HG03469 (cell line): Measurements from ENCODE around the gene NLRP3.
"Not testable (repeated sequence)": the region's sequence is repeated elsewhere in the genome, so short reads cannot be mapped to it uniquely, and the experiment has no call there.

Experiments
- ATAC-seq: cut with Tn5 transposase; IDR thresholded peaks from one replicate; pipeline ENCODE4 v1.9.1; 2021; ENCODE audit warnings: mild to moderate bottlenecking, moderate library complexity, moderate number of reproducible peaks; ENCODE audit not compliant: unreplicated experiment

Gene NLRP3

DNA sequence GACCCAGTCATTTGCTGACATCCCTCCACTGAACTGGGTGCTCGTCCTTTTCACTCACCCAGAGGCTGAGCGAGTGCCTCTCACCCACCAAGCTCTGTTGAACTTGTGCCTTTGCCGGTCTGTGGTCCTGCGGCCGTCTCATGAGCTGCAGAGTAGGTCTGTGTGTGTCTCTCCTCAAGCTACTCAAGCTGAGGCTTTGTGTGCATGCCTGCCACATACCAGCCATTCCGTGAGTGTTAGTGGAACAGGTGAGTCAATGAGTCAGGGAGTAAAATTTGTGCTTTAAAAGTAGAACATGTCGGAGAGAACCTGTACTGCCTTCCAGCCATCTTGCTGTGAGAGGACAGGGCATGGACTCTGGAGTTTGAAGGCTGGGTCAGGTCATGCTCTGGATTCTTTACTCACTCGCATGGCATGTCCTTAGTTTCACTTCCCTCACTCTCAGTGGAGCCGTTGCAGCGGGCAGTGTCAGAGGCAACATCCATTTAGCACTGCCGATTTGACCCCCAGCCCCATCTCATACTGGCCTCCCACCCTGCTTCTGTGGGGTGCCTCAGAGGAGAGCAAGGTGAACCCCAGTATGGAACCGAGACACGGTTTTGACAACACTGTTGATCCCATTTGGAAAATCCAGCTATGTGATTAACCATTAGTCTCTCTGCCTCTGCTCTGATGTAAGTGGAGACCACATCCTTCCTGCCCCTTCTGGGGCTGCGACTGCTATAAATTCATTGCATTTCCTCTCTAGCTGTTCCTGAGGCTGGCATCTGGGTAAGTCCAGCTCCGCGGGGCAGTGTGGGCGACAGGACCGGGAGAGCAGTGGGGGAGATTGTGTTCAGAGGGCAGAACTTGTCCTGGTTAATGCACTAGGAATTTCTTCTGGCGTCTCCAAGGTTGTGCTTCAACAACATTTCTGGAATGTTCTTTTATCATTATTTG is at the start of gene NLRP3:
Gene NLRP3 (plus strand): TSS at position 751 of the 939 bp plus-strand sequence. CDS start 2,628 bp downstream, outside the sequence.
- peak; percentile 62 for ATAC-seq

DNA sequence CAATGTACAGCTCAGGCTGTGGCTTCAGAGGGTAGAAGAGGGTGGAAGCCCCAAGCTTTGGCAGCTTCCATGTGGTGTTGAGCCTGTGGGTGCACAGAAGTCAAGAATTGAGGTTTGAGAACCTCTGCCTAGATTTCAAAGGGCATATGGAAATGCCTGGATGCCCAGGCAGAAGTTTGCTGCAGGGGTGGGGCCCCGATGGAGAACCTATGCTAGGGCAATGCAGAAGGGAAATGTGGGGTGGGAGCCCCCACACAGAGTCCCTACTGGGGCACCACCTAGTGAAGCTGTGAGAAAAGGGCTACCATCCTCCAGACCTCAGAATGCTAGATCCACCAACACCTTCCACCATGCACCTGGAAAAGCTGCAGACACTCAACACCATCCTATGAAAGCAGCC is 49.6 kb upstream of the NLRP3 start:
- ATAC-seq: not testable (repeated sequence)

DNA sequence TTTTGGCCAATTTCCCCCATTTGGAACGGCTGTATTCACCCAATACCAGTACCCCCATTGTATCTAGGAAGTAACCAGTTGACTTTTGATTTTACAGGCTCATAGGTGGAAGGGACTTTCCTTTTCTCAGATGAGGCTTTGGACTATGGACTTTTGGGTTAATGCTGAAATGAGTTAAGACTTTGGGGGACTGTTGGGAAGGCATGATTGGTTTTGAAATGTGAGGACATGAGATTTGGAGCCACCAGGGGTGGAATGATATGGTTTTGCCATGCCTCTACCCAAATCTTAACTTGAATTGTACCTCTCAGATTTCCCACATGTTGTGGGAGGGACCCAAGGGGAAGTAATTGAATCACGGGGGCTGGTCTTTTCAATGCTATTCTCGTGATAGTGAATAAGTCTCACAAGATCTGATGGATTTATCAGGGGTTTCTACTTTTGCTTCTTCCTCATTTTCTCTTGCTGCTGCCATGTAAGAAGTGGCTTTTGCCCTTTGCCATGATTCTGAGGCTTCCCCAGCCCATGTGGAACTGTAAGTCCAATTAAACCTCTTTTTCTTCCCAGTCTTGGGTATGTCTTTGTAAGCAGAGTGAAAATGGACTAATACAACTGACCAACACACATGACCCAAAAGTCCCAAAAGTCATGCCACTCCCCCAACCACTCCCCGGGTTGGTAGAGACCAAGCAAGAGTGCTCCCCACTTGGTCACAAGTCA is 48.9 kb upstream of the NLRP3 start:
- no peak for ATAC-seq

DNA sequence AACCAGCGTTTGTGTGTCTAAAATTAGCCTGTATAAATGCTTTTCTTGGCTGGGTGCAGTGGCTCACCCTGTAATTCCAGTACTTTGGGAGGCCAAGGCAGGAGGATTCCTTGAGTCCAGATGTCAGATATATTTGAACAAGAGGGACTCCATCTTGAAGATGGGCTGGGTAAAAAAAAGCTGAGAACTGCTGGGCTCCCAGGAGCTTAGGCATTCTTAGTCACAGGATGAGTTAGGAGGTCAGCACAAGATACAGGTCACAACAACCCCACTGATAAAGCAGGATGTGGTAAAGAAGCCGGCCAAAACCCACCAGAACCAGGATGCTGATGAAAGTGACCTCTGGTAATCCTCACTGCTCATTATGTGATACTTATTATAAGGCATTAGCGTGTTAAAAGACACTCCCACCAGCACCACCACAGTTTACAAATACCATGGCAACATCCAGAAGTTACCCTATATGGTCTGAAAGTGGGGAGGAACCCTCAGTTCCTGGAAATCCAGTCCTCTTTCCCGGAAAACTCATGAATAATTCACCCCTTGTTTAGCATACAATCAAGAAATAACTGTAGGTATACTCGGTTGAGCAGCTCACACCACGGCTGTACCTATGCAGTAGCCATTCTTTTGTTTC is 48.1 kb upstream of the NLRP3 start:
- no peak for ATAC-seq

DNA sequence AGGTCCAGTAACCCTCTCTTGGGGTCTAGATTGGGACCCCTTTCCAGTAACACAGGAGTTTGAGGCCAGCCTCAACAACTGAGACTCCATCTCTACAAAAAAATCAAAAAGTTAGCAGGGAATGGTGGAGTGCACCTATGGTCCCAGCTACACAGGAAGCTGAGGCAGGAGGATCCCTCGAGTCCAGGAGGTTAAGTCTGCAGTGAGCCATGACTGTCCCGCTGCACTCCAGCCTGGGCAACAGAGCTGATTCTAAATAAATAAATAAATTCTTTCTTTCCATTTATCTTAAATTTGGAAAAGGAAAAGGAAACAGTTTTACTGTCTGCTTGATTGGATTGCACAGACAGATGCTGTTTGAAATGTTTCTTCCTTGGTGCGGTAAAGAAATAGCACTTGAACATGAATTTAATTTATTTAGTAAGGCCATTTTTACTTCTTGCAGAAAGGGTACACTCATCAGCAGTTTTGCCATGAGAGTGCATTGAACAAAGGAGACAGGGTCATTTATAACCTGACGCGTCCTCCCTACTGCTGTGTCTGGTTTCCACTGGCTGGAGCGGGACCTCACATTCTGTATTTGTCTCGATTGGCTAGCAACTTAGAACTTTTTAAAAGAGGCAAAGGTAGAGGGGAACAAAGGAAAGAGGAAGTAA is 47.4 kb upstream of the NLRP3 start:
- no peak for ATAC-seq

DNA sequence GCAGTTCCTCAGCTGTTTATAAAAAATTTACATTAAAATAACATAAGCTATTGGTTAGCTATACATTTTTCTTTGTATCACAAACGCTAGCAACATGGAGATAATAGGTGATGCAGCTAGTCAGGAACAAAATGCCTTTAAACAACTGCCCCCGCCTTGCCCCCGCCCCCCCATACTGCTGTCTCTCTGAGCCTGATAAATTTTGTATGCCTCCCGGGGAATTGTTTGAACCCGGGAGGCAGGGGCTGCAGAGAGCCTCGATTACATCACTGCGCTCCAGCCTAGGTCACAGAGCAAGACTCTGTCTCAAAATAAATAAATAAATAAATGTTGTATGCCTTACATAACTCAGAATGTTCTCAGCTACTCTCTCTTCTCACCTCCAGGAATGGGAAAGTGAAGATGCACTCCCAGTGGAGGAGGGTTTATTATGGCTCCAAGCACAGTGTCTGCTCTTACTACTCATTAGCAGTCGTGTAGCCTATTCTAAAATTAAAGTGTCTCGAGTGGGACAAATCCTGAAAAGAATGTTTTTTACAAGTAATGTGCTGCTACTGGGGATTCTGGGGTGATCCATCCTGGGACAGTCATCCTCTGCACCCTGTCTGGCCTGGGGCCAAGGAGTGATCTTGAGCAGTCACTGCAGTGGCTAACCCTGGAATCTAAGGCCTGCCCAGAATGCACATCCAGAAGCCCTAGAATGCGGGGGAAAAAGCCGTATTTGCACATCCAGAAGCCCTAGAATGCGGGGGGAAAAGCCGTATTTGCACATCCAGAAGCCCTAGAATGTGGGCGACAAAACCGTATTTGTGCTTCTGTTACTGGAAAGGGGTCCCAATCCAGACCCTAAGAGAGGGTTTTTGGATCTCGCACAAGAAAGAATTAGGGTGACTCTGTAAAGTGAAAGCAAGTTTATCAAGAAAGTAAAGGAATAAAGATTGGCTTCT is 44.9 kb upstream of the NLRP3 start:
- no peak for ATAC-seq

DNA sequence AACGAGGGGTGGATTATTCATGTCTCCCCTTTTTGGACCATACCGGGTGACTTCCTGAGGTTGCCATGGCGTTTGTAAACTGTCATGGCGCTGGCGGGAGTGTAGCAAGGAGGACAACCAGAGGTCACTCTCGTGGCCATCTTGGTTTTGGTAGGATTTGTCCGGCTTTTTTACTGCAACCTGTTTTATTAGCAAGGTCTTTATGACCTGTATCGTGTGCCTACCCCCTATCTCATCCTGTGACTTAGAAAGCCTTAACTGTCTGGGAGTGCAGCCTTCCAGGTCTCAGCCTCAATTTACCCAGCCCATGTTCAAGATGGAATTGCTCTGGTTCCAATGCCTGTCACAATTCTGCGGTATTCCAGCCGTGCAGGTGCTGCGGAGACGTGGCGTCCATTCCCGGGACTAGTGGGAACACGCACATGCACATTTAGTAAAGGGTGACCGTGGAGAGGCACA is 44.1 kb upstream of the NLRP3 start:
- ATAC-seq: no peak

DNA sequence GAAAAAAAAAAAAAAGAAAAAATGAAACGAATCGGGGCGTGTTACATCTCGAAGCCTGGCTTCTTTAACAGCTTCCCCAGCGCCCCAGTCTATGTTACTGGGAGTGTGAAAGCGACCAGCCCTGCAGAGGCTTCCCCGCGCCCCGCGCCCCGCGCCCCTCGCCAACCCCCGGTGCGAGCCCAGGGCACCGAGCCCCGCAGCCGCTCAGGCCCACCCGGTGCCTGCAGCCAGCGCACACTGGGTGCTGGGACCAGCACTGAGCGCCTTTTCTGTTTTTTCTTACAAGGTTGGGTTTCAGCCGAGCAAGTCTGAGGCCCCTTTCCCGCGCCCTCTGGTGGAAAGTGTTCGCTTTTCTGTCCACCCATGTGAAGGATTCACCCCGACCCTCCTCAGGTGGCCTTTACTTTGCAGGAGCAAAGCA is 42.2 kb upstream of the NLRP3 start:
- no peak for ATAC-seq

DNA sequence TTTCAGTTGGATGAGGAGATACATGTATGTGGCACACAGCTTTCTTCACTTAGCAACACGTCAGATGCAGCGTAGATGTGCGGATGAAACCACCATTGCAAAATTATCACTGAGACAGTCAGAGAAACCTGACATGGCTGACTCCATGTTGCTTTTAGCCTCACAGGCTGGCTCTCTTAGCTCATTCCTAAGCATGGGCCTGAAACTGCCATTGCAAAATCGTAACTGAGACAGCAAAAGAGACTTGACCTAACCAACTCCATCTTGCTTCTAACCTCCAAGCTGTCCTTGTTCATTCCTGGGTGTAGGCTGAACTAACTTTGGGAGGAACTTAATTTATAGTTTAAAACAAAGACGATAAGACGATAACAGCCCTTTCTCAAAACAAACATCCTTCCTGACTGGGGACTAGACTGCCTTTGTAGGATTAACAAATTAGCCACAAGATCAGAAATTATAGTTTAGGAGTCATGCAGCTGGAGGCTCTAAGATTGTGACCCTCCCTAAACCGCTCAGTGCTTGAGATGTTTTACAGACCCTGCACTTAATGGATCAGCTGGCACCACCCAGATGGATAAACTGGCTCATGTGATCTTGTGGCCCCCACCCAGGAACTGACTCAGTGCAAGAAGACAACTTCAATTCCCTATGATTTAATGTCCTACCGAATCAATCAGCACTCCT is 41.2 kb upstream of the NLRP3 start:
- ATAC-seq: not testable (repeated sequence)

DNA sequence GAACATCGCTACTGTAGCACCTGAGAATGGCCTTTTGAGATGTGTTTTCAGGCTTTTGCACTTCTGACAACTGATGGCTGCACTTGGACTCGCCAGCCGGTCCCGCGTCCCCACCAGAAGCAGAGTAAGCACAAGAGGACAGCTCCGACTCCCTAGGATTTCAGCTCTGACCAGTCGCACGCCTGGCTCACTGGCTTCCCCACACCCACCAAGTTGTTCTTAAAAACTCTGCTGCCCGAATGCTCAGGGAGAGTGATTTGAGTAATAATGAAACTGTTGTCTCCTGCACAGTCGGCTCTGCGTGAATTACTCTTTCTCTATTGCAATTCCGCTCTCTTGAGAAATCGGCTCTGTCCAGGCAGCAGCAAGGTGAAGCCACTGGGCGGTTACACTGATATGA is 40.2 kb upstream of the NLRP3 start:
- no peak for ATAC-seq

DNA sequence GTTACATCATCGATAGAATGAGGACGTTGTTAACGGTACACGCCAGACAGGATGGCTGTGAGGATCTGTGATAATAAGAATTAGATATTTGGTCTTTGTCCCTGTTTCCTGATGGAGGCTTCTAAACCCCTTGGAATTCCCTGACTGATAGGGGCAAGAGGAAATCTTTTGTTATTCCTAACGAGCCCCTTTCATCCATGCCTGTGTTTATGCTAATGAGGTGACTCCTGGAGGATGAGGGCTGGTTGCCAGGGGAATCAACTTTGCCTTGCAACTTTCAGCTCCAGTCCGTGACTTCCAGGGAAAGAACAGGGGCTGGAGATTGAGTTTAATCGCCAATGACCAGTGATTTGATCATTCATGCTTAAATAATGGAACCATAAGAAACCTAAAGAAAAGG is 39.3 kb upstream of the NLRP3 start:
- ATAC-seq: no peak

DNA sequence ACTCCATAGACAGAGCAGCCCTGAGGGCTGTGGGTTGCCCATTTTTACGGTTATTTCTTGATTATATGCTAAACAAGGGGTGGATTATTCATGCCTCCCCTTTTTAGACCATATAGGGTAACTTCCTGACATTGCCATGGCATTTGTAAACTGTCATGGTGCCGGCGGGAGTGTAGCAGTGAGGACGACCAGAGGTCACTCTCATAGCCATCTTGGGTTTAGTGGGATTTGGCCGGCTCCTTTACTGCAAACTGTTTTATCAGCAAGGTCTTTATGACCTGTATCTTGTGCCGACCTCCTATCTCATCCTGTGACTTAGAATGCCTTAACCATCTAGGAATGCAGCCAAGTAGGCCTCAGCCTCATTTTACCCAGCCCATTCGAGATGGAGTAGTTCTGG is 38.3 kb upstream of the NLRP3 start:
- not testable (repeated sequence) for ATAC-seq

DNA sequence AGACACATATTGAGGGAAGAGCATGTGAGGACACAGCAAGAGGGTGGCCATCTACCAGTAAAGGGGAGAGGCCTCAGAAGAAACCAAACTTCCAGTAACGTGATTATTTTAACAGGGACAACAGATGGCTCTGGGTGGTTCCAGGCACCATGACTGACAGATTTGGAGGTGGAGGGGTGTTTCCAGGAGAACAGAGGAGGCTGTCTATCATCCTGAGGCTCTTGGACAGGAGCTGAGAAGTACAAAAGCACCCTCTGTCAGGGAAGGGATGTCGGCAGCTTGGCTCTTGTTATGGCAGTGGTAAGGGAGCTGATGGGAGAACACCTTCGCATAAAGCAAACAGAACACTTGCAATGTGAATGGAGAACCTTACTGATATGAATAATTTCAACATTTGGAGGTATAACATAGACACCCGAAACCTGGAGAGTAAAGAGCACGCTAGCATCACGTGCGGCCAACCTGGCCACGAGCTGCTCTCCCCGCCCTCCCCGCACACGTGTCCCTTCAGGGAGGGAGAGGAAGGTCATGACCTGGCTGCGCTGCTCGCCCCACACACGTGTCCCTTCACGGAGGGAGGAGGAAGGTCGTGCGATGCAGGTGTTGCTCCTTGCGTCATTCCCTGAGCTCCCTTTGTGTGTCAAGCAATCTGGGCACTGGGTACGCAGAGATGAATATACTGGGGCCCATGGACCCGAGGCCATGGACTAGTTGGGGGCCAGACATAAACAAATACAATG is 37.5 kb upstream of the NLRP3 start:
- ATAC-seq: no peak

DNA sequence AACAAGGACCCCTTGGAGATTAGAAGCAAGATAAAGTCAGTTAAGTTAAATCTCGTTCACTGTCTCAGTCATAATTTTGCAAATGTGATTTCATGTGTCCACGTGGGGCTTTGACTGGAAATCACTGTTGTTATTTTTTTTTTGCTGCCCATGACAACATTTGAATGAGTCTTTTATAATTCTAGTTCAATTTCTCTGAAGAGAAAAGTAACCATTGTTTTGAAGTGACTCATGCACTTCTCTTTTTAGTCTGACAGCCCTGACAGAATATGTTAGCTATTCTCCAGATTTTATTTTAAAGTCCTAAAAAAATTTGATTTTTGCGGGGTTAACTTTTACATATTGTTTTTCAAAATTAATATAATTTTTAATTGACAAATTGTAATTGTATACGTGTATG is 30.7 kb upstream of the NLRP3 start:
- no peak for ATAC-seq

DNA sequence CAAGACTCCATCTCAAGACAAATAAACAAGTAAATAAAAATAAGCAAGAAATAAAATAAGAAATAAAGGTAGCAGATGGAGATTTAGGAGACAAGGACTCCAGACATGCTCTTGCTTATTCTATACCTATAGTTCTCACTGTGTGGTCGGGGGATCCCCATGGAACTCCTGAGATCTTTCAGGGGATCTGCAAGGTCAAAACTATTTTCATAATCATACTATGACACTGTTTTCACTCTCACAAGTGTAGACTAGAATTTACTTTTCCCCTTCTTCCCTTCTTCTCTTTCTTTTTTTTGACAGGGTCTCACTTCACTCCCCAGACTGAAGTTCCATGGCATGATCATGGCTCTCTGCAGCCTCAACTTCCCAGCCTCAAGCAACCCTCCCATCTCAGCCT is 29.8 kb upstream of the NLRP3 start:
- ATAC-seq: no peak

DNA sequence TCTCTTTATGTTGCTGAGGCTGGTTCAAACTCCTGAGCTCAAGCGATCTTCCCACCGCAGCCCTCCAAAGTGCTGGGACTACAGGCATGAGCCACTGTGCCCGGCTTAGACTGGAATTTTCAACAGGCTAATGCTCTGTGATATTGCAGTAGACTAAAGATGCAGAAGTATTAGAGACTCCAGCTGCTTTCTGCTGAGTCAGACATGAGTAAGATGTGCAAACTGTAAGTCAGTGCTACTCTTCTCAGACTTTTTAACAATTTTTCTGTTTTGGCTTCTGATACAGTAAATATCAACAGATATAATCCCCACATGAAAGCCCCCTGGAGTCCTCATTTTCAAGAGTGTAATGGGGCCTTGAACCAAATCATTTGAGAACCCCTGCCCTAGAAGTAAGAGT is 29.3 kb upstream of the NLRP3 start:
- no peak for ATAC-seq

DNA sequence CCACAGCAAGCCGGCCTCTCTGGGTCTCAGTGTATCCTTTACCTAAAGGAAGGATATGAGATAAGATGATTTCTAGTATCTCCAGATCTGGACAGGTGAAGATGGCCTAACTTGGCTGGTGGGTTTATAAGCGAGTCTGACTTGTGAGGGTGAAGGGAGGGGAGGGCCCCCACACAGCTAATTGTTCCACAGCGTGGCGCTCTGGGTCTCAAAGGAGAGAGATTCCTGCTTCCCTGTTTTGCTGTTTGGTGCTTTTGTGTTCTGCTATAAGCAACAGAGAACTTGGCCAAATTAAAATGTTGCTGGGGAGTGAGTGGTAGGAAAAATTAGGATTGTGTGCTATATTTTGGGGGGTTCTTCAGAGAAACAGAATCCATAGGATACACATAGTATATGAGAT is 28.9 kb upstream of the NLRP3 start:
- ATAC-seq: no peak

DNA sequence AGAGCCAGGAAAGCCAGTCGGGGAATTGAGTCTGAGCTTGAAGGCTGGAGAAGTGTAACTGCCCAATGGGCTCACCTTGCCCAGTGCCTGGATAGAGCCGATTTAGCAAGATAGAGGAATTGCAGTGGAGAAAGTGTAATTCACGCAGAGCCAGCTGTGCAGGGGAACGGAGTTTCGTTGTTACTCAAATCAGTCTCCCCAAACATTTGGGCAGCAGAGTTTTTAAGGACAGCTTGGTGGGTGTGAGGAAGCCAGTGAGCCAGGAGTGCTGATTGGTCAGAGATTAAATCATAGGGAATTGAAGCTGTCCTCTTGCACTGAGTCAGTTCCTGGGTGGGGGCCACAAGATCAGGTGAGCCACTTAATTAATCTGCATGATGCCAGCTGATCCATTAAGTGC is 28.4 kb upstream of the NLRP3 start:
- ATAC-seq: no peak
